ENCODE results near the gene UBE2H.
"Not testable (repeated sequence)": the region's sequence is repeated elsewhere in the genome, so short reads cannot be mapped to it uniquely, and the experiment has no call there.

Gene UBE2H

GRCh38 chr7:129986600-129986999 lies 33.8 kb upstream of the UBE2H start:
- no peak for TF ChIP-seq ZFX (IDR thresholded peaks at IDR 0.05)
- TF ChIP-seq, protein P1, sequence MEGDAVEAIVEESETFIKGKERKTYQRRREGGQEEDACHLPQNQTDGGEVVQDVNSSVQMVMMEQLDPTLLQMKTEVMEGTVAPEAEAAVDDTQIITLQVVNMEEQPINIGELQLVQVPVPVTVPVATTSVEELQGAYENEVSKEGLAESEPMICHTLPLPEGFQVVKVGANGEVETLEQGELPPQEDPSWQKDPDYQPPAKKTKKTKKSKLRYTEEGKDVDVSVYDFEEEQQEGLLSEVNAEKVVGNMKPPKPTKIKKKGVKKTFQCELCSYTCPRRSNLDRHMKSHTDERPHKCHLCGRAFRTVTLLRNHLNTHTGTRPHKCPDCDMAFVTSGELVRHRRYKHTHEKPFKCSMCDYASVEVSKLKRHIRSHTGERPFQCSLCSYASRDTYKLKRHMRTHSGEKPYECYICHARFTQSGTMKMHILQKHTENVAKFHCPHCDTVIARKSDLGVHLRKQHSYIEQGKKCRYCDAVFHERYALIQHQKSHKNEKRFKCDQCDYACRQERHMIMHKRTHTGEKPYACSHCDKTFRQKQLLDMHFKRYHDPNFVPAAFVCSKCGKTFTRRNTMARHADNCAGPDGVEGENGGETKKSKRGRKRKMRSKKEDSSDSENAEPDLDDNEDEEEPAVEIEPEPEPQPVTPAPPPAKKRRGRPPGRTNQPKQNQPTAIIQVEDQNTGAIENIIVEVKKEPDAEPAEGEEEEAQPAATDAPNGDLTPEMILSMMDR (conservative IDR thresholded peaks at IDR 0.05), result no peak
- H3K27ac ChIP-seq, result no peak overlapping the region

DNA sequence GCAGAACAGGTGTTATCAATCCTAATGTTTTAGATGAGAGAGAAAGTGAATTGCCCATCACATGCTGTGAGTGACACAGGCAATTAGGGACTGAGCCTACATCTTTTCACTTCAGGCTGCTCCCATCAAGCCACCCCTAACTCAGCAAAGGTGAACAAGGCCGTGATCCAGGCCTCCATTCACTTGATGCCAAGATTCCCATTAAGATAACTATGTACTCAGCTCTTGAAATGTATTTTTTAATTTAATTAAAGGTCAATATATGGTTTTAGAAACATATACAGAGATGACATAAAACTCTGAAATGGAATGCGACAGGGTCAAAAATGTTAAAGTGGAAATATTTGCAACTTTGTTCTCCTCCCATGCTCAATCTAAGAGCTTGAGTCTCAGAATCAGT lies 27.9 kb upstream of the UBE2H start:
- no peak overlapping the region for H3K27ac ChIP-seq

GRCh38 chr7:129975309-129975708 lies 22.5 kb upstream of the UBE2H start:
- TF ChIP-seq ZFX (IDR thresholded peaks at IDR 0.05), result no peak
- TF ChIP-seq, protein P1 (conservative IDR thresholded peaks at IDR 0.05), result no peak
- no peak overlapping the region for H3K27ac ChIP-seq

More for the DNA sequence above, 27.9 kb upstream of the UBE2H start:
- no peak for TF ChIP-seq ZFX (IDR thresholded peaks at IDR 0.05)
- TF ChIP-seq, protein P1 (conservative IDR thresholded peaks at IDR 0.05), result no peak

DNA sequence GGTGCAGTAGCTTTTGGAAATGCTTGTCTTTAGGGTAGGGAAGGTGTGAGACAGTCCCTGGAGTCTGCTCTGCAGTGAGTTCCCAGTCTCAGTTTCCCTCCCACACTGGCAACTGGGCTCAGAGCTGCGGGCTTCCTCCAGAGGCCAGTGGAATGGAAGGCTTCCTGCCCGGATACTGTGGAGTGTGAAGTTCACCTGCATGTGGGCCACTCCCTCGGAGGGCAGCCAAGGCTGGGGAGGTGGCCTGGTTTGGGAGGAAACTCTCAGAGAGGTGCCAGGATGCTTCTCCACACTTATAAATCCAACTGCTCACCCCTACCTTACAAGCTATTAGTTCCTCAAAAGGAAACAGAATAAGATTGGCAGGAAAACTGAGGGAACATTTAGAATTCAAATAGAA lies 18.1 kb upstream of the UBE2H start:
- no peak overlapping the region for H3K27ac ChIP-seq
- TF ChIP-seq ZFX (IDR thresholded peaks at IDR 0.05), result no peak

GRCh38 chr7:129969881-129970446 lies 17.2 kb upstream of the UBE2H start:
- TF ChIP-seq ZFX (IDR thresholded peaks at IDR 0.05), result no peak
- TF ChIP-seq, protein P1 (conservative IDR thresholded peaks at IDR 0.05), result no peak
- no peak overlapping the region for H3K27ac ChIP-seq

GRCh38 chr7:129968592-129969383 lies 16.0 kb upstream of the UBE2H start:
- H3K27ac ChIP-seq, result no peak overlapping the region
- TF ChIP-seq, protein P1 (conservative IDR thresholded peaks at IDR 0.05), result no peak
- no peak for TF ChIP-seq ZFX (IDR thresholded peaks at IDR 0.05)

- H3K27ac ChIP-seq, result not testable (repeated sequence)
Measured at GRCh38 chr7:129960204-129960475, 7.4 kb upstream of the UBE2H start.

GRCh38 chr7:129959471-129960203 lies 6.9 kb upstream of the UBE2H start:
- no peak overlapping the region for H3K27ac ChIP-seq
- no peak for TF ChIP-seq ZFX (IDR thresholded peaks at IDR 0.05)

Measured in C4-2B (cell line).